ENCODE results near the gene MCUB. TPM values are rescaled to one million over a fixed set of nuclear protein-coding genes. Genes with fewer than 3 reads are reported as not detected.

The MCUB gene
- 18.6 TPM for total RNA-seq (2021; ENCODE audit: unreplicated experiment)
- 24.8 and 25.0 TPM in 2 replicates for polyA plus RNA-seq (2012)
- percentile 50 among the genes with signal in this experiment for Bru-seq, nascent RNA
- BruChase-seq, experiment 1, labeled RNA remaining after a 6-hour chase = percentile 42 among the genes with signal in this experiment
- percentile 42 among the genes with signal in this experiment for BruChase-seq, experiment 2, labeled RNA remaining after a 2-hour chase
- long read RNA-seq, transcript MCUB-201 (8 exons, 2,278 nt) = major isoform, 40 of 47 reads
- long read RNA-seq, partial matches to known transcripts = 0 of 47 reads
- long read RNA-seq, other reads (novel, unspliced or antisense) = 7 of 47 reads

GRCh38 chr4:109559983-109560686 lies at the start of gene MCUB:
MCUB (plus strand) TSS chr4:109560246; CDS start chr4:109560338, 92 bp downstream.
- Histone ChIP-seq H3K79me2 (ENCODE audit: insufficient read depth, low read length) (0 out of 2 replicates have a peak, but pooled peaks cover 5% of the 10 kb centered on the region), H3K27me3 (ENCODE audit: insufficient read depth, low read length) (no peaks in the 10 kb centered on the region), H3K4me2 (ENCODE audit: low read length) (peak within 1 kb of the TSS; percentile 97), H4K20me1 (ENCODE audit: insufficient read depth) (no peaks in the 10 kb centered on the region), H3K27ac (ENCODE audit: low read depth, low read length) (peak within 1 kb of the TSS; percentile 66), H3K9me2 (ENCODE audit: insufficient read depth) (no peaks in the 10 kb centered on the region), H3K4me1 (ENCODE audit: control insufficient read depth in 1 of 2, insufficient read depth in 2 of 2, low read length in 2 of 2) (peaks cover 6 to 16% of the 10 kb centered on the region in 2 experiments; a peak in 3 of 4 replicates), H2AFZ (ENCODE audit: low read depth, low read length, poor library complexity, severe bottlenecking) (peak within 1 kb of the TSS; percentile 82), H3K4me3 (replicated peaks in 1 of 2; ENCODE audit: low read depth in 1 of 2, low read length in 2 of 2) (peak within 1 kb of the TSS; percentile 76 to 86), H3K36me3 (ENCODE audit: control insufficient read depth in 1 of 2, insufficient read depth in 2 of 2, low read length in 2 of 2) (no peaks in the 10 kb centered on the region), H3K9me3 (ENCODE audit: control insufficient read depth in 1 of 2, insufficient read depth in 1 of 2, low read depth in 1 of 2, low read length in 2 of 2) (no peaks in the 10 kb centered on the region), H3K9ac (ENCODE audit: low read length) (peak within 1 kb of the TSS; percentile 78)
- BruUV-seq (replicated peaks) = no TSS peak
- ChIA-PET POLR2A (interaction anchor here (0.7 kb wide), 1 partner anchor 70 kb away, joined by 3 read pairs; no protein-coding TSS in a partner anchor), CTCF (no interaction called here), RAD21 (ENCODE audit: low non-redundant PET in 1 of 2, low total read pairs in 2 of 2, uncharacterized antibody in 2 of 2, unreplicated experiment in 2 of 2) (no interaction called here)
- peak; percentile 73 for DNase-seq (ENCODE audit: low read depth, low spot score)
- peak; percentile 95 for ATAC-seq
- intact Hi-C loops (cut with micrococcal nuclease) = loop anchor here (5.0 kb wide), 1 partner anchor 167 kb away; no protein-coding TSS in a partner anchor
- no peak for TF ChIP-seq EZH2 (IDR thresholded peaks at IDR 0.05)
- TF ChIP-seq EGR1 (IDR thresholded peaks at IDR 0.05; ENCODE audit: low read depth) = no peak
- TF ChIP-seq, protein P1, sequence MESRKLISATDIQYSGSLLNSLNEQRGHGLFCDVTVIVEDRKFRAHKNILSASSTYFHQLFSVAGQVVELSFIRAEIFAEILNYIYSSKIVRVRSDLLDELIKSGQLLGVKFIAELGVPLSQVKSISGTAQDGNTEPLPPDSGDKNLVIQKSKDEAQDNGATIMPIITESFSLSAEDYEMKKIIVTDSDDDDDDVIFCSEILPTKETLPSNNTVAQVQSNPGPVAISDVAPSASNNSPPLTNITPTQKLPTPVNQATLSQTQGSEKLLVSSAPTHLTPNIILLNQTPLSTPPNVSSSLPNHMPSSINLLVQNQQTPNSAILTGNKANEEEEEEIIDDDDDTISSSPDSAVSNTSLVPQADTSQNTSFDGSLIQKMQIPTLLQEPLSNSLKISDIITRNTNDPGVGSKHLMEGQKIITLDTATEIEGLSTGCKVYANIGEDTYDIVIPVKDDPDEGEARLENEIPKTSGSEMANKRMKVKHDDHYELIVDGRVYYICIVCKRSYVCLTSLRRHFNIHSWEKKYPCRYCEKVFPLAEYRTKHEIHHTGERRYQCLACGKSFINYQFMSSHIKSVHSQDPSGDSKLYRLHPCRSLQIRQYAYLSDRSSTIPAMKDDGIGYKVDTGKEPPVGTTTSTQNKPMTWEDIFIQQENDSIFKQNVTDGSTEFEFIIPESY (IDR thresholded peaks at IDR 0.05; ENCODE audit: extremely low read depth, insufficient replicate concordance, low read length) = no peak
- peak; percentile 32 for TF ChIP-seq TCF7L2 (IDR thresholded peaks at IDR 0.05; ENCODE audit: borderline replicate concordance, extremely low read depth, insufficient read depth, insufficient read length)
- TF ChIP-seq SP1 (IDR thresholded peaks at IDR 0.05; ENCODE audit: low read depth) = no peak
- TF ChIP-seq, protein P2, sequence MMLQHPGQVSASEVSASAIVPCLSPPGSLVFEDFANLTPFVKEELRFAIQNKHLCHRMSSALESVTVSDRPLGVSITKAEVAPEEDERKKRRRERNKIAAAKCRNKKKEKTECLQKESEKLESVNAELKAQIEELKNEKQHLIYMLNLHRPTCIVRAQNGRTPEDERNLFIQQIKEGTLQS (IDR thresholded peaks at IDR 0.05) = no peak
- peak; percentile 32; the same call in 1 of the 2 replicates for TF ChIP-seq SIN3A (IDR thresholded peaks at IDR 0.05; ENCODE audit: low read depth)
- no peak for TF ChIP-seq ZNF274 (IDR thresholded peaks at IDR 0.05; ENCODE audit: low read depth, low read length)
- no peak for TF ChIP-seq CEBPB (IDR thresholded peaks at IDR 0.05; ENCODE audit: low read depth)
- no peak for TF ChIP-seq SRF (IDR thresholded peaks at IDR 0.05; ENCODE audit: low read depth)
- TF ChIP-seq YY1 (IDR thresholded peaks at IDR 0.05; ENCODE audit: extremely low read depth, insufficient replicate concordance, low read depth, low read length) = peak; percentile 46
- TF ChIP-seq CTCF (IDR thresholded peaks at IDR 0.05 in 2 of 3, conservative IDR thresholded peaks at IDR 0.05 in 1 of 3; ENCODE audit: borderline replicate concordance in 1 of 3, insufficient read depth in 1 of 3, low read depth in 2 of 3, low read length in 2 of 3) = no peak
- TF ChIP-seq POLR2AphosphoS5 (IDR thresholded peaks at IDR 0.05; ENCODE audit: low read depth, low read length) = peak; percentile 74
- TF ChIP-seq, protein P3, sequence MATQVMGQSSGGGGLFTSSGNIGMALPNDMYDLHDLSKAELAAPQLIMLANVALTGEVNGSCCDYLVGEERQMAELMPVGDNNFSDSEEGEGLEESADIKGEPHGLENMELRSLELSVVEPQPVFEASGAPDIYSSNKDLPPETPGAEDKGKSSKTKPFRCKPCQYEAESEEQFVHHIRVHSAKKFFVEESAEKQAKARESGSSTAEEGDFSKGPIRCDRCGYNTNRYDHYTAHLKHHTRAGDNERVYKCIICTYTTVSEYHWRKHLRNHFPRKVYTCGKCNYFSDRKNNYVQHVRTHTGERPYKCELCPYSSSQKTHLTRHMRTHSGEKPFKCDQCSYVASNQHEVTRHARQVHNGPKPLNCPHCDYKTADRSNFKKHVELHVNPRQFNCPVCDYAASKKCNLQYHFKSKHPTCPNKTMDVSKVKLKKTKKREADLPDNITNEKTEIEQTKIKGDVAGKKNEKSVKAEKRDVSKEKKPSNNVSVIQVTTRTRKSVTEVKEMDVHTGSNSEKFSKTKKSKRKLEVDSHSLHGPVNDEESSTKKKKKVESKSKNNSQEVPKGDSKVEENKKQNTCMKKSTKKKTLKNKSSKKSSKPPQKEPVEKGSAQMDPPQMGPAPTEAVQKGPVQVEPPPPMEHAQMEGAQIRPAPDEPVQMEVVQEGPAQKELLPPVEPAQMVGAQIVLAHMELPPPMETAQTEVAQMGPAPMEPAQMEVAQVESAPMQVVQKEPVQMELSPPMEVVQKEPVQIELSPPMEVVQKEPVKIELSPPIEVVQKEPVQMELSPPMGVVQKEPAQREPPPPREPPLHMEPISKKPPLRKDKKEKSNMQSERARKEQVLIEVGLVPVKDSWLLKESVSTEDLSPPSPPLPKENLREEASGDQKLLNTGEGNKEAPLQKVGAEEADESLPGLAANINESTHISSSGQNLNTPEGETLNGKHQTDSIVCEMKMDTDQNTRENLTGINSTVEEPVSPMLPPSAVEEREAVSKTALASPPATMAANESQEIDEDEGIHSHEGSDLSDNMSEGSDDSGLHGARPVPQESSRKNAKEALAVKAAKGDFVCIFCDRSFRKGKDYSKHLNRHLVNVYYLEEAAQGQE (IDR thresholded peaks at IDR 0.05; ENCODE audit: low read depth) = no peak
- TF ChIP-seq ZFX (IDR thresholded peaks at IDR 0.05) = peak; percentile 64
- no peak for TF ChIP-seq JUND (IDR thresholded peaks at IDR 0.05)
- peak; percentile 69; the same call in 1 of the 2 replicates for TF ChIP-seq MAX (IDR thresholded peaks at IDR 0.05)
